Left ventricle myocardium superior (tissue), 1 donor: ENCODE results near the gene CAMTA2. TPM values are rescaled to one million over a fixed set of nuclear protein-coding genes. Genes with fewer than 3 reads are reported as not detected.
A peak's percentile ranks its signal among the peaks of the same experiment; 100 is the strongest.

ENCODE experiments used
- ATAC-seq: fragments of 200-7000 bp; cut with Tn5 transposase; one replicate; pipeline ENCODE4 v1.9.1; 2020; ENCODE audit warnings: mild to moderate bottlenecking, moderate library complexity
- DNase-seq: peaks from one replicate; pipeline ENCODE4 v3.0.0-alpha.2; 2020
- intact Hi-C: fragments of 100-400 bp; cut with micrococcal nuclease; formaldehyde crosslinking; loops from one replicate; pipeline ENCODE4 v1.11.0; 2022
- total RNA-seq: library from RNA; stranded (reverse); fragmentation: NEBNext Ultra II Directional; extraction: Animal tissue kit (Norgen Biotek cat#: 25700); gene quantifications from one replicate; pipeline ENCODE4 v1.2.1, GENCODE V29; 2021
- donor health status: DM: no; HTN: yes; CAD: no; lungs with severe emphysema.

The CAMTA2 gene
- total RNA-seq, 1 donor from 2014 or later = 35.9 TPM

DNA sequence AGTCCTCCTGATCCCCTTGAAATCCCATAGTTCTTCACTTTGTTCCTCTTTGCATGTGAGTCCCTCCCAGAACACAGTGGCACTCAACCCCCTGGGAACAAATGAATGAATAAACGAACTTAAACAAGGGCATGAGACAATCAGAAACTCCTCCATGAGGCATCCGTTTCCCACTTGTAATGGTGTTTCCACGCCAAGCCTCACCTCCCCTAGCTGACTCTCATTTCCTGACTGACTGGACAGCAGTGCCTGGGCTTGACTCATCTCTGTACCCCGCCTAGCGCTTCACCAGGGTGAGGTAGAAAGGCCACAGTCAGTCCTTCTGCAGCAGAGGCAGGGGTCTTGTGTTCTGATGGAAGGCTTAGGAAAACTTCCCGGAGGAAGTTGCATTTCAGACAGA lies 24.5 kb upstream of the CAMTA2 start:
- DNase-seq = no peak
- no peak for ATAC-seq

DNA sequence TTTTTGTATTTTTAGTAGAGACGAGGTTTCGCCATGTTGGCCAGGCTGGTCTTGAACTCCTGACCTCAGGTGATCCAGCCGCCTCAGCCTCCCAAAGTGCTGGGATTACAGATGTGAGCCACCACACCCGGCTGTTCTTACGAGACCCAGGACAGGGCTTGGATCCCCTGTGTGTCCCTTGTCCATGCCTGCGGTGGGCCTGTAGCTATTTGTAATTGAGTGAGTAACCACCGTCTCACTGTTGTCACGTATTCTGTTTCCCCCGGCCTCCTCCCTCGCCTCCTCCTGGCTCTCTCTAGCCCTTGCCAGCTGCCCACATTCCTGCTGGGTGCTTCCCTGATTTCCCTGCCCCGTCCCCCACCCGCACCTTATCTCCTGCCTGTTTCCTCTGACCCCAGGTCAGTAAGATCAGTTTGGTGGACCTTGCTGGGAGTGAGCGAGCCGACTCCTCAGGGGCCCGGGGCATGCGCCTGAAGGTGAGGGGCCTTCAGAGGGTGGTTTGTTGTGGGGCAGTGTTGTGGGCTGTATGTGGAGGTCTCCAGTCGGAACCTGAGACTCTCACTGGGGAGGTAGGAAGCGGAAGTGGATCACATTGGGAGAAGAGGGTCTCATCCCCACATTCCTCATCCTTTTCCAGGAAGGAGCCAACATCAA lies 15.9 kb upstream of the CAMTA2 start:
- no peak for ATAC-seq
- intact Hi-C loops = no loop called here
- DNase-seq = no peak

More for the DNA sequence above, 24.5 kb upstream of the CAMTA2 start:
- intact Hi-C loops = no loop called here

DNA sequence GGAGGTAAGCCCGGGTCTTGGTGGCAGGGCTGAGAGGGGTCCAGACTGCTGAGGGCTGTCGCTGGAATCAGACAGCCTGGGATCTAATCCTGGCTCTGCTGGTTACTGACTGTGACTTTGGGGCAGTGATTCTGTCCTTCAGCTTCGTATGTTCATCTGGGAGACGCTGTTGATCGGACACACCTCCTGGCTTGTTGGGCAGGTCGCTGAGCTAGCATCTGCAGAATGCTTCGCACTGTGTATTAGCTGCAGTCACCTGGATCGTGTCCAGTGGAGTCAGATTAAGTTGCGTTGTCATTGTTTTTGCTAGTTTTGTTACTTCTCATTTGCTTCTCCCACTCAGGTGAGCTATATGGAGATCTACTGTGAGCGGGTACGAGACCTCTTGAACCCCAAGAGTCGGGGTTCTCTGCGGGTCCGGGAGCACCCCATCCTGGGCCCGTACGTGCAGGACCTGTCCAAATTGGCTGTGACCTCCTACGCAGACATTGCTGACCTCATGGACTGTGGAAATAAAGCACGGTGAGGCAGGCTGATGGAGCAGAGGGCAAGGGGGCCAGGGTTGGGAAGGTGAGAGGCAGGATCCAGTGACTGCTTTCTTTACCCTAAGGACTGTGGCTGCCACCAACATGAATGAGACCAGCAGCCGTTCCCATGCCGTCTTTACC lies 14.8 kb upstream of the CAMTA2 start:
- intact Hi-C loops = no loop called here
- ATAC-seq (no peak), DNase-seq (no peak)

DNA sequence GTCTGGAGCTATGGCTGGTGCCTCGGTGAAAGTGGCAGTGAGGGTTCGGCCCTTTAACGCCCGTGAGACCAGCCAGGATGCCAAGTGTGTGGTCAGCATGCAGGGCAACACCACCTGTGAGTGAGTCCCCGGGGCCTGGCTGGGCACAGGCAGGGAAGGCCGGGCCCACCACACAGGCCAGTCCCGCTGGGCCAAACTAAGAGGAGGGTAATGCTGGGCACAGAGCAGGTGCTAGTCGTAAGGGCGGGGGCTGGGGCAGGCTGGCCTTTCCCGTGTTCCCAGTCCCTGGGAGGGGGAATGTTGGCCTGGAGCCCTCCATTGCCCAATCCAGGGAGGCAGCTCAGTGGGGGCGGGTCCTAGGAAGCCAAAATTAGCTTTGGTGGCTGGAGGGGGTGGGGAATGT lies 12.8 kb upstream of the CAMTA2 start:
- ATAC-seq (peak; percentile 73), DNase-seq (peak; percentile 93)
- intact Hi-C loops = no loop called here

DNA sequence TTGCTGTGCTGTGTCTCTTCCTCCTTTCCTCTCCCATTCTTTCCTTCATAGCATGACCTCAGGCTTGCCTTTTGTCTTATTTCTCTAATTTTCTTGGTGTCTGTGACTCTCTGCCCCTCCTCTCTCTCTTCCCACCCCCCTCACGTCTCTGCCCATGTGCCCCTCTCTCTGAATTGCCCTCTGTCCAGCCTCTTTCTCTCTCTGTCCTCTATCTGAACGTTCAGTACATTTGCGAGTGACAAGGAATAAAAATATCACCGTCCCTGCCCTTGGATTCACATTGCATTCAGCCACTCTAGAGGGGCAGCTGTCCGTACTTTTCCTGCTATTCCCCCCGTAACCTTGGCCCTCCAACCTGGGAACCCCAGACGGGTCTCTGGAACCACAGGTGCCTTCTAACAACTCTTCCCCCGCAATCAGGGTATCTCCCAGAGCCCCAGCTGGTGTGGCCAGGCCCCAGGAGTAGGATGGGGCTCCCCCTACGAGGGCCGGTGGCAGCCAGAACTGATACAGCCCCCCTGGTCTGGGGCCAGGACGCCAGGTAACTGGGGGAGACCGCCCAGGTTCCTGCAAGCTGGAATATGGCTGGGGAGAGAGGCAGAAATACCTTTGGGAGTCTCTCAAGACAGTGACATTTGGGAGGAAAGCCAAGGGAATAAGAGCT lies 12.1 kb upstream of the CAMTA2 start:
- intact Hi-C loops = no loop called here
- DNase-seq = no peak
- ATAC-seq = peak; percentile 31

DNA sequence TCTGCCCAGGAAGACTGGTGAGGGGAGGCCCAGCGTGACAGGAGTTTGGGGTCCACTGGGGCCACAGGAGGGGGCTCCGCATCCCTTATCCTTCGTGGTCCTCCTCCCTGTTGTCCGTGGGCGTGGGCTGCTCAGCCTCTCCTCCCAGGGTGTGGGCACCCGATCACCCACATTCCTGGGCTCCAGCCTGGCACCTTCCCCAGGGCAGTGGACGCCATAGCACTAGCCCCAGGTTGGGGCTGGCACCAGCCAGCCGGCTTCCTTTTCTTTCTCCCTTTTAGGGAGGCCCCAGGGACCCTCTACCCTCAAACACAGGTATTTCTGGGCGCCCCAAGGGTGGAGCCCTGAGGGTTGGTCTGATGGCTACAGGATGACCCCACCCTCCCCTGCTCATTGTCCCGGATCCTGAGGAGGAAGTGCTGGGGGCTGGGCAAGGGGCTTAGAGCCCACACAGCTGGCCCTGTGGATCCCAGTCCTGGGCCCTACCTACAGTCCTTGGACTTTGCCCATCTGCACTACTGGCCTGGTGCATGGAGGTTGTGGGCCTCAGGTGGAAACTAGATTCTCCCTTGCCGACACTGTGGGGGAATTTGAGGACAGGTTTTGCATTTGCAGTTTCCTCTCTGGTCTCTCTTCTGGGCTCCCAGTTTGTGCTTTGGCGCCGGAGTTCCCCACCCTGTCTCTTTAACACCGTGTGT lies 11.4 kb upstream of the CAMTA2 start:
- ATAC-seq = peak; percentile 4
- intact Hi-C loops = no loop called here
- DNase-seq = peak; percentile 44

DNA sequence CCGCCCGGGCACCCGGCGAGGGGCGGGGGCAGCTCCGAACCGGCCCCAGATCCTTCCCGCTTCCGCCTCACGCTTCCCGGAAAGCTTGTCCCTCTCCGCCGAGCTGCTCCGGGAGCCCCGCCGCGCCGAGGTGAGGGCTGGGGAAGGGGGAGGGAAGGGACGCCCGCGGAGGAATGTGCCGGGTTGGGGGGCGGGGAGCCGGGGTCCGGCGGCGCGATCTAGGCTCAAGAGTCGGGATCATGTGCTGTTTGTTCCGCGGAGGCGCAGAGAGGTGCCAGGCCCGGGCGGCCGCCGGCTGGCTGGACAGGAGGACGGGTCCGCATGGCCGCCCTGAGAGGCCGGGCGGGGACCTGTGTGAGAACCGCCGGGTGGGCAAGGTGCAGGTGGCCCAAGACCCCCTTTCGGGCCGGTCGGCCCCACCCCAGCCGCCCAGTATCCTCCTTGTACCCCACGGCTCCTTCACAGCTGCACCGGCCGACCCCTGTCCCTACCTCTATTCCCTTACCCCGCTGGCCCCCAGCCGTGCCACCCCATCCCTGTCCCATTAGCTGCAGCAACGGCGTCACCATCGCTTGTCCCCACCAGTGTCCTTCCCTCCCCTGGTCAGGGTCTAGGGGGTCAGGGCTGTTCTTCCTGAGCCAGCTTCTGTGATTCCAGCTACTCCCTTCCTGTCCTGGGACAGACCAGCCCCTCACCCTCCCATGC lies 10.7 kb upstream of the CAMTA2 start:
- intact Hi-C loops = no loop called here
- ATAC-seq (peak; percentile 17), DNase-seq (peak; percentile 80)

DNA sequence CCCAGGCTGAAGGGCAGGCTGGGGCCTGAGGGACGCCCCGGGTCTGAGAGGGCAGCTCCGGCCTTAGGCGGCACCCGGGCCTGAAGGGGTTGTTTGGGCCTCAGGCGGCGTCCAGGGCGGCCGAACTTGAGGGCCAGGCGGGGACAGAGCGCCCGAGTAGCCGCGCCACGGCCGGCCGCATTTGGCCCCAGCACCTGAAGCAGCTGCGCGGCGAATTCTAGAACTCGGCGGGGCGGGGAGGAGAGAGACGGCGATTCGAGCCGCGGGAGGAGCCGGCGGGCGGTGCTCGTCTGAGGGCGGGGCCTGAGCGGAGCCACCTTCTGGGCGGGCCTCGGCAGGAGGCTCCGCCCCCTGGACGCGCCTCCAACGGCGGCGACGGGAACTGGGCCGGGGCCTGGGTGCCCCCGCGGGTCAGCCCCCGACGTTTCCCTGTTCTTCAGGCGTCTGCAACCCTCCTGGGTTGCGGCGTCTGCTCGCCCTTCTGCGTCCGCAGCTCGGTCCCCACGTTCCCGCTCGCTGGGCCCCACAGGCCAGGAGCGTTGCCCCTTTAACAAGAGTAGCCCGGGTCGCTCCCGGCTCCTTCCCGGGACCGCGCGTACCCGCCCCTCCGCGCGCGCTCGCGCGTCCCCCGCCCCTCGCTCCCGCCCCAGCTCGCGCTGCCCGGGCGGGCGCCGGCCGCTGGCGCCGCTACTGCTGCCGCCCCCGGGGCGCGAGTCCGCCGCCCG lies 10.0 kb upstream of the CAMTA2 start, which contains the start of the genes INCA1 and KIF1C:
INCA1 (minus strand) TSS at position 221 of the 725 bp plus-strand sequence. CDS start 3,085 bp downstream, outside the sequence.
KIF1C (plus strand) TSS at position 649 of the 725 bp plus-strand sequence. CDS start 2,297 bp downstream, outside the sequence.
- intact Hi-C loops = no loop called here
- ATAC-seq (peak; percentile 86), DNase-seq (peak; percentile 97)

DNA sequence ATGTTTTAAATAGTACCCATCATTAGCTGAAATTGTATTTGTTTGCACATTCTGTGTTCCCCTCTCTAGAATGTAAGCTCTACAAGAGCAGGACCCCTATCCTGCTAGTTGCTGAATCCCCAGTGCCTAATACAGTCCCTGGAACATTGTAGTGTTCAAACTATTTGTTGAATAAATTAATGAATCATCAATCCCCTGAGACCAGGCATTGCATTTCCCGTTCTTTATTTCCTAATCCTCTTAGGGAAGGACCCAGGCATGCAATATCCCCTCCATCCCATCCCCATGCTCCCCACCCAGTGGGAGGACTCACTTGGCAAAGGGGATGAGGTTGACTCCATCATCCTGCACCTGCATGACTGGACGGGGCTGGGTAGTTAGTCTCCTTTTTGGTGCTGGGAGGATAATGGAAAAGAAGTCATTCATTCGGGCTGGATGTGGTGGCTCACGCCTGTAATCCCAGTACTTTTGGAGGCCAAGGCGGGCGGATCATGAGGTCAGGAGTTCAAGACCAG lies 6.7 kb upstream of the CAMTA2 start:
- intact Hi-C loops = no loop called here
- DNase-seq (no peak), ATAC-seq (no peak)

DNA sequence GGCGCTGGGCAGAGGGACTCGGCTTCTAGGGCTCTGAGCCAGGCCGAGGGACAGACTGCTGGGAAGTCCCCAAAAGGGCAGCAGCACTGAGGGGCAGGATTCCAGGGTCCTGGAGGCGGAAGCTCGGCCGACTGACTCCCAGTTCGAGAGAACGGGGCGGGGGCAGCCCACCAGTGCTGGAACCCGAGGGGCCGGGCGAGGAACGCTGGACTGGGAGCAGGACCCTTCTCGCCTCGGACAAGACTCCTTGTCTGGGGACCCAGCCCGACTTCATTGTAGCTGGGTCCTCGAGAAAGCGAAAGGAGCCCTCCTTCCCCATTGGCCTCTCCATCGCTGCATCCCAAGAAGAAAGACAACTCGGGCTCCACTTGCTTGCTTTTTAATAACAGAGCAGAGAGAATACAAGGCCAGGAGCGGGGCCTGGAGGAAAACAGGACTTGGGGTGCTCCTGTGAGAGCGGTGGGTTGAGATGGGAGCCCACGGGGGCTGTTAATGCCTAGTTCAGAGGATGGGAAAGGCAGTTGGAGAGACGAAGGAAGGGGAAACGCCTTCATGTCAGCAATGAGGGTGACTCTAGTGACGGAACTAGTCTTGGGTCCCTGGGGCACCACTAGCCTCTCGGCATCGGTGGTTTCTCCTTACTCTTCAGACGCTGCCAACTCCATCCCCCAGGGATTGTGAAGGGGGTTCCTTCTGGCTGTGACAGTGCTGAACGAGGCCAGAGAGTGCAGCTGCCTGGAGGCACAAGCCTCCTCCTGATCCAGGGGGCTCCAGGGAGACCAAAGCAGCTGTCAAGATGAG lies 492 bp upstream of the CAMTA2 start:
- DNase-seq (peak; percentile 55), ATAC-seq (peak; percentile 29)
- intact Hi-C loops = no loop called here

DNA sequence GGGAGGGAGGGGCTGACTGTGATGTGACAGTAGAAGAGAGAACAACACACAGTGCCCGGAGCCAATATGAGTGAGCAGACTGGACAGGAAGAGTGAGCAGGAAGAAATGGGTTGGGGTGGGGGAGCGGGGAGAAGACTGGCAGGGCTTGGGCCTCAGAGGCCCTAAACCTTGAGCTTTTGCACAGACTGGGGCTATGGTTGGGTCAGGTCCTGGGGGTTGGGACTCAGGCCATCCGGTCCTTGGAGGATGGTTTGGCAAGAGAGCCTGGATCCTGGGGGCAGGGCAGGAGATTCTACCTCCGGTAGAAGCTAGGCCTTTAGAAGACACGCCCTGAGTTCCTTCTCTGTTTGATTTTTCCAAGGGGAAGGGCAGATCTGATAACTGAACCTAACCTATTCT lies 1.1 kb downstream of the CAMTA2 start:
- intact Hi-C loops = no loop called here
- DNase-seq (no peak), ATAC-seq (no peak)

DNA sequence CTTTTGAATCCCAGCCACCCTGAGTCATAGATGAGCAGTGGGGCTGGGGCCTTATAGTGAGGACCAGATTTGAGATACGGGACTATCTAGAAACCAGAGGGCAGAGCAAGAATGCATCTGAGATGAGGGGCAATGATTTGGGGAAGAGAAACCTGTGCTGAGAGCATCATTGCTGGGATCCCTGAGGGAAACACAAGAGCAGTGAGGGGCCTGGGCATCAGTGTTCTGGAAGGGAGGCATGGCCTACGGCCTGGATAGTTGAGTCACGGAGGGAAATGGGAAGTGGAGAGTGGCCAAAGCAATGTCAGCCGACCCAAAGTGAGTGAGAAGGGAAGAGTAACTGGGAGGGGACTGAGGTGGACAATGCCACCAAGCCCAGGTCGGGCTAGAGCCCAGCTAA lies 5.2 kb downstream of the CAMTA2 start:
- no peak for ATAC-seq
- DNase-seq = no peak
- intact Hi-C loops = no loop called here

DNA sequence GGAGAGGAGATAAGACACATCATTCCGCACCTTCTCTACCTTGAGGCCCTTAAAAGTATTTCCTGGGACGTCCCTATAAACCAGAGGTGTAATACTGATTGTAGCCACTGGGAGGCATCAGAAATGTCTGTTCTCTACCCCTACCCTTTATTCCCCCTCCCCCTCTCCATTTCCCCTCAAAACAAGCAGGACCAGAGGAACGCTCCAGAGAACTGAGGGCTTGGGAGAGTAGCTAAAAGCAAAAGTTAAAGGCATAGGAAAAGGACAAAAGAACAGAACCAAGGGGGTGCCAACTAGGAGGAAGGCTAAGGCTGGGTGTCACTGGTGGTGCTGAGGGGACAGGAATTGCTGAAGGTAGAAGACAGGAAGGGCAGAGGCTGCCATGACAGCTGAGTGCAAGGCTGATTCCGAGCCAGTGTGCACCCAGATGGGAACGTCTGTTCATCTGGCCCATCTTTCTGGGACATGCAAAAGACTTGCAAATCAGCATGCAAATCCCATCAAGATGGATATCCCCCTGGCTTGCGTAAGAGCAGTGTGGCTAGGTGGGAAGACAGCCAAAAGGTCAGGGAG lies 6.7 kb downstream of the CAMTA2 start:
- intact Hi-C loops = no loop called here
- DNase-seq (no peak), ATAC-seq (peak; percentile 57)

DNA sequence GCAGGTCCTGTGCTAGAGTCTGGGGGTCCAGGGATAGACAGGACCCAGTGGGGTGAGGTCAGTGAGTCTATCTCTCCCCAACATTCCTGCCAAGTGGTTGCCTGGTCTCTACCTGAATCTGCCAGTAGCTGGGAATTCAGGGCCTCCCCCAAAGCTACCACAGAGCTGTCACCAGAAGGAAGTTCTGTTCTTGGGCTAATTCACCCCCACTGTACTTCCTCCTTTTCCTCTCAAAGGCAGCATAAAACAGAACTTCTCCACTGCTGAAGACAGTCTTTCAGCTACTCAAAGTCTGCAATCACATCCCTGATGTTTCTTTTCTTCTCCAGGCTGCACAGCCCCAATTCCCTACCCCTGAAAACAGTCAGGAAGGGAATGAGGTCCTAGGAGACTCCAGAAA lies 8.7 kb downstream of the CAMTA2 start:
- intact Hi-C loops = no loop called here
- no peak for ATAC-seq
- no peak for DNase-seq

DNA sequence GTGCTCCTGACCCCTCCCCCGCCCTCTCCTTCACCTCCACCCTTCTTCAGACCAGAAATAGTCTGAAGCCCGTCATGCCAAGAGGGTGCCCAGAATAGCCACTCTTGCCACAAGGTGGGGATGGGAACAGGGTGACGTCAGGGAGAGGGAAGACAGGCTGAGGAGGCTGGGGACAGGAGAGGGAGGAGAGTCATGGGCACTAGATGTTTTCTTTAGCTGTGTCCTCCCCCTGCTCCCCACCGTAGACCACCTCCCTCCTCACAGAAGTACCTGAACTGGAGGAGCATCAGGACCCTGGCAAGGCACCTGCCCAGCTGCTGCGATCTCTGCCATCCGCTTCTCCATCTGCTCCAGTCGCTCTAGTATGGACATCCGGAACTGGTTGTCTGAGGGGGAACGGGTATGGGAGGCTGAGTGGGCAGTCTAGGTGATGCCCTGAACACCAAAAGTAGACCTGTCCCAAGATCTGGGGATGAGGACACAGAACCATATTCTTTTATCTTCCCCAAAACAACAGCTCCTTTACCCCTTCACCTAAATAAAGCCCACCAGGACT lies 13.3 kb downstream of the CAMTA2 start:
- intact Hi-C loops = no loop called here
- DNase-seq (peak; percentile 69), ATAC-seq (peak; percentile 88)

DNA sequence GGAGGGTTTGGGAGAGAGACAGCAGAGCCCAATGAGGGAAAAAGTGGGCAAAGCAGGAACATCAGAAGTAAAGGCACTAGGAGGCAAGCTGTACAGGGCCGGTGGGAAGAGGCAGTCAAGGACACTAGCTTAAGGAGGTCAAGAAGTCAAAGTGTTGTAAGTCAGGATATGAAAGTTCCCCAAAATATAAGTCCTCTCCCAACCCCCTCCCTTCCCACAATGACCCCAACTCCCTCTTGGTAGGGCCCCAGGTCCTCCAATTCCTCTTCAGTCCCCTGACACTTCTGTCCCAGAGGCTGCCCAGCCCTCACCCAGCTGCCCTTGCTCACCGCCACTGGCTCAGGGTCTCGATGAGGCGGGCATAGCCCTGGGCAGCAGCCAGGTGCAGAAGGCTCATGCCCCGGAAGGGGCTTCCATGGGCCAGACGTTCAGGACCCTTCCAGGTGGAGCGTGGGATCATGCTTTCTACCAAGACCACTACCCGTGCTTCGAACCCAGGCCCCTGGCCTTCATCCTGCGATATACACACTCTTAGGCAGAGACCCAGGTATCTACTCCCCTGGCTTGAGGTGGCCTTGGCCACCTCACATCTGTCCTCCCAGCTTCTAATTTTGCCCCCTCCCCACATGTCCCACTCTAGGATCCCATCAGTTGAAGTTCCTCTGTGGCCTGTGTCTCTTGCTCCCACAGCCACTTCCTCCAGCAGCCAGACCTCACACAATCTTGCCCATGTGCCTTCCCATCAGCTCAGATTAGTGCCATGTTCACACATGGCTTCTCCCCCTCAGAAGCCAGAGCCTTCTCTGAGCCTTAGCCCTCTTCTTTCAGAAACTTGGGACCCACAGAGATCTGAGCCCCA lies 14.0 kb downstream of the CAMTA2 start:
- DNase-seq (no peak), ATAC-seq (no peak)
- intact Hi-C loops = no loop called here
